Uterus (tissue), 2 donors: ENCODE data around the gene KLRF2.

ENCODE experiments used
- CTCF ChIP-seq, 4 experiments: fragments of 200-600 bp in 2 of 4; fragments of 450-650 bp in 2 of 4; sonication (generic) in 2 of 4; IDR thresholded peaks; one replicate each; pipeline ENCODE4 v1.5.1; 2016 to 2019; ENCODE audit warnings: antibody characterized with exemption in 4 of 4, mild to moderate bottlenecking in 2 of 4, moderate library complexity in 1 of 4
- POLR2A ChIP-seq, 2 donors: fragments of 450-650 bp; IDR thresholded peaks; one replicate each; pipeline ENCODE4 v1.6.1; 2016; ENCODE audit warnings: antibody characterized with exemption in 2 of 2, mild to moderate bottlenecking in 1 of 2, moderate library complexity in 1 of 2

GRCh38 chr12:9851927-9852326 is 29.4 kb upstream of the KLRF2 start:
- TF ChIP-seq POLR2A (IDR thresholded peaks at IDR 0.05): no peak
- TF ChIP-seq CTCF (IDR thresholded peaks at IDR 0.05): no peak
